Skeletal muscle tissue (tissue), 4 donors: ENCODE data around the gene BCAS4. TPM values are rescaled to one million over a fixed set of nuclear protein-coding genes. Genes with fewer than 3 reads are reported as not detected.

Experiments used
- H3K27ac ChIP-seq: one replicate; pipeline ENCODE4 v1.7.0; 2013; ENCODE audit warnings: mild to moderate bottlenecking, low read depth, low read length, inconsistent platforms
- H3K27me3 ChIP-seq, 3 donors: one replicate each; pipeline ENCODE4 v1.7.0; 2013; ENCODE audit warnings: low read length in 3 of 3; ENCODE audit not compliant: control insufficient read depth in 3 of 3, insufficient read depth in 3 of 3
- H3K36me3 ChIP-seq, 3 donors: one replicate each; pipeline ENCODE4 v1.7.0; 2013; ENCODE audit warnings: low read length in 3 of 3; ENCODE audit not compliant: control insufficient read depth in 3 of 3, insufficient read depth in 3 of 3
- H3K4me1 ChIP-seq, 3 donors: one replicate each; pipeline ENCODE4 v1.7.0; 2013; ENCODE audit warnings: low read length in 3 of 3, mild to moderate bottlenecking in 3 of 3; ENCODE audit not compliant: control insufficient read depth in 3 of 3, insufficient read depth in 3 of 3
- H3K4me3 ChIP-seq, 3 donors: one replicate each; pipeline ENCODE4 v1.7.0; 2013; ENCODE audit warnings: low read length in 3 of 3
- H3K9ac ChIP-seq, 3 donors: one replicate each; pipeline ENCODE4 v1.7.0; 2013; ENCODE audit warnings: low read length in 3 of 3, mild to moderate bottlenecking in 3 of 3, moderate library complexity in 2 of 3, low read depth in 1 of 3
- H3K9me3 ChIP-seq, 3 donors: one replicate each; pipeline ENCODE4 v1.7.0; 2013; ENCODE audit warnings: low read length in 3 of 3; ENCODE audit not compliant: control insufficient read depth in 3 of 3
- total RNA-seq: library from RNA; depleted of rRNA; stranded (reverse); fragments of >200 nt; gene quantifications from one replicate; pipeline ENCODE4 v1.2.3, GENCODE V29; 2014
- donor health status: Osteomylitis.

The BCAS4 gene
- total RNA-seq, 1 donor from 2014 or later = 1.0 TPM

DNA sequence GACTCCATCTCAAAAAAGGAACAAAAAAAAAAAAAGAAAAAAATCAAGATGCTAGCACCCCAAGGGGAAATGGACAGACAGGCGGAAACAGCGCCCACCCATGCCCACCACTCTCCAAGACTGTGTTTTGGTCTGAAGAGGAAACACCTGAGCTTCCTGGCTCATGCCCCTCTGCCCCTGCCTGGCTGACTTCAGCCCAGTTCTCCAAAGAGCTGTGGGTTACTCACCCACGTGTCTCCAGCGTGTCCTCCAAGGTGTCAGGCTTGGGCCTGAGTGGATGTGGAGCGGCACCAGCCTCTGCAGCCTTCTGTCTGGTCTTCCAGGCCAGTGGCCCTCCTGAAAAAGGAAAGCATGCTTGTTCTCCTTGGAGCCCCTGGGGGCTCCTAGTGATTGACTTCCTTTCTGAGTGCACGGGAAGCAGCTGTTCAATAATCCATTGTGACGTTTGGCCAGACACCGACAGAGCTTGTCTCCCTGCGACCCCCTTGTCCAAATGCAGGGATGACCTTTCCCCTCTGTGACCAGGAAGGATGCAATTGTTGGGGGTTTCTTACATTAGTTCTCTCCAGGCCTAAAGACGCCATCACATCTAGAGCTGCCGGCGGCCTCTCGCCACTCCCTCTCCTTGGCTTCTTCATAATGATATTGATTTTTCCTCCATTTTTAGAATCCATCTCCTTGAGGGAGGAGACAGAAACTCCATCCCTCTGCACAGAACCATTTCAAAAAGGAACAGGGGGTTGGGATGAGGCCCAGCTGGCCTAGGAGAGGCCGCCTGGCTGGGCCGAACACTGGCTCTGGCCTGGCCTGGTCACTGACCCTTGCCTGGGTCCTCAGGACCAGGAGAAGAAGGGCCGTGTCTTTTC, 77.9 kb downstream of the BCAS4 start:
- H3K4me1 ChIP-seq = no peaks in the 10 kb centered on the region
- H3K9me3 ChIP-seq = no peaks in the 10 kb centered on the region
- H3K27ac ChIP-seq = no peak overlapping the region
- no peak overlapping the region for H3K9ac ChIP-seq
- H3K27me3 ChIP-seq = no peaks in the 10 kb centered on the region
- no peaks in the 10 kb centered on the region for H3K36me3 ChIP-seq
- H3K4me3 ChIP-seq = no peak overlapping the region

DNA sequence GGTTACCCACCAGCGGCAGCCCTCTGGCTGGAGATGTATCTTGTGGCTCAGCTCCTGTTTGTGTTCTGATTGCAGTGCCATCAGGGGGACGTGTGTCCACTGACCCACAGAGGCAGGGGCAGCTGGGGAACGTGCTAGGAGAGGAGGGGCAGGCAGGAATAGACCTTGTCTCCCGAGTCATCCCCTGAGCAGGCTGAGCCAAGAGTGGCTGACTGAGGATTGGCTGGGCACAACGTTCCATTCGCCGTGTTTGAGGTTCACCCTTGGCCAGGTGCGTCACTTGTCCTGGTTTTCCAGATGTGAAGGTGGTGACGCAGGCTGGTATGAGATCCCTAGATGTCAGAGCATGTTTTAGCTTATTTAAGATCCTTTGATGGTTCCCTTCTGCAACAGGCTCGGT, 78.7 kb downstream of the BCAS4 start:
- no peak overlapping the region for H3K9ac ChIP-seq

DNA sequence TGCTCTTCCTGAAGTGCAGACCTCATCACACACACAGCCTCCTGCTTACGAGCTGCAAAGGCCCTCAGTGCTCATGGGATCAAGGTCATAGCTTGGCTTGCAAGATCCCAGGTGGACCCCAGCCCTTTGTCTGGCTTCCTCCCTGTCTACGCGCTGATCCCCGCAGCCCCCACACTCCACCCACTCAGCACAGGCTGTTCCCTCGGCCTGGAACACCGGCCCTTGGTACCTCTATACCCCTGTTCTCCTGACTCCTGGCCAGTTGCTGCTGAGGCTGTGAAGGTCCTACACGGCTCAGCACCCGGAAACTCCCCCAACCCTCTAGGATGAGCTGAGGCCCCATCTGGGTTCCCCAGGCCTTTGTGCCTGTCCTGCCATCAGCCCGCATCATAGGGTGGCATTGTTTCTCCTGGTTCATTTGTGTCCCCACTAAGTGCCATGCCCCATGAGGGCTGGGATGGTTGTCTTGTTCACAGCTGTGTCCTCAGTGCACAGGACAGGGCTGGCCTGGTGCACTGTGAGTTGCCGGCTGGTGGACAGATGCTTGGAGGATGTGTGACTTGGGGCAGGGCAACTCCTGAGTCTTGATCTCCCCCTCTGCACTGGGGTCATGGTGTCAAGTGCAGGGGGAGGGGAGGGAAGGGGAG, 79.4 kb downstream of the BCAS4 start:
- H3K27ac ChIP-seq = no peak overlapping the region
- no peaks in the 10 kb centered on the region for H3K4me1 ChIP-seq
- no peak overlapping the region for H3K4me3 ChIP-seq
- H3K9me3 ChIP-seq = no peaks in the 10 kb centered on the region
- no peaks in the 10 kb centered on the region for H3K27me3 ChIP-seq
- no peaks in the 10 kb centered on the region for H3K36me3 ChIP-seq
- no peak overlapping the region for H3K9ac ChIP-seq

More for the DNA sequence above, 78.7 kb downstream of the BCAS4 start:
- no peaks in the 10 kb centered on the region for H3K9me3 ChIP-seq
- no peaks in the 10 kb centered on the region for H3K4me1 ChIP-seq
- no peaks in the 10 kb centered on the region for H3K36me3 ChIP-seq
- H3K4me3 ChIP-seq = no peak overlapping the region
- H3K27ac ChIP-seq = no peak overlapping the region
- H3K27me3 ChIP-seq = no peaks in the 10 kb centered on the region

DNA sequence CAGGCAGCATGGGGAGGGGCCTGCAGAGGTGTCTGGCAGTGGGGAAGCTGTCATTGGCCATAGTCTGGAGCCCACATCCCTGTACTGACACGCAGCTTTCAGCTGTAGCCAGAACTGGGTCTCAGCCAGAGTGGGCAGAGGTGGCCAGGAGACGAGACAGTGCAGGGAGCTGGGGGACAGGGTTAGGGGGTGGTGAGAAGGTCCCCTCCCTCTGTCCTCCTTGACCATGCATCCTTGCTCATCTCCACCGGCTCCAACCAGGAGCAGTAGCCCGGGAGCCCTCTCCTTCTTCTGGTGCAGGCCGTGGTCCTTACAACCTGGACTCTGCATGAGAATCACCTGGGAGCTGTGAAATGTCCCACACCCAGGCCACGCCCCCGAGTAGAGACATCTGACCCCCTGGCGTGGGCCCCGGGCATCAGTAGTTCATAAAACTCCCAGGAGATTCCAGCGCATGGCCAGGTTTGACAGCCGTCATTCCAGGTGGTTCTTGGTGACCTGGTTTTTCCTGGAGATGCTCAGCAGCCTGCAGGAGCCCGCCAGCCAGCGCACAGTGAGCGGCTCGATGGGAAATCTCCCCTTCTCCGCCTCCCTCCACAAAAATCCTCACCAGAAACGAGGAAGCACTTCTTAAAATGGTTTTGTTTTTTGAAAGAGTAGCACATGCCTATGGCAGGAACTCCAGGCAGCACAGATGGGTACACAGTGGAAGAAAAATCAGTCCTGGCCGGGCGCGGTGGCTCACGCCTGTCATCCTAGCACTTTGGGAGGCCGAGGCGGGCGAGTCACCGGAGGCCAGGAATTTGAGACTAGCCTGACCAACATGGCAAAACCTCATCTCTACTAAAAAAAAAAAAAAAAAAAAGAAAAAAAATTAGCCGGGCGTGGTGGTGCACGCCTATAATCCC, 80.2 kb downstream of the BCAS4 start:
- Histone ChIP-seq H3K27me3 (no peaks in the 10 kb centered on the region), H3K4me1 (no peaks in the 10 kb centered on the region), H3K9ac (no peak overlapping the region), H3K27ac (no peak overlapping the region), H3K4me3 (no peak overlapping the region), H3K9me3 (no peaks in the 10 kb centered on the region), H3K36me3 (no peaks in the 10 kb centered on the region)

DNA sequence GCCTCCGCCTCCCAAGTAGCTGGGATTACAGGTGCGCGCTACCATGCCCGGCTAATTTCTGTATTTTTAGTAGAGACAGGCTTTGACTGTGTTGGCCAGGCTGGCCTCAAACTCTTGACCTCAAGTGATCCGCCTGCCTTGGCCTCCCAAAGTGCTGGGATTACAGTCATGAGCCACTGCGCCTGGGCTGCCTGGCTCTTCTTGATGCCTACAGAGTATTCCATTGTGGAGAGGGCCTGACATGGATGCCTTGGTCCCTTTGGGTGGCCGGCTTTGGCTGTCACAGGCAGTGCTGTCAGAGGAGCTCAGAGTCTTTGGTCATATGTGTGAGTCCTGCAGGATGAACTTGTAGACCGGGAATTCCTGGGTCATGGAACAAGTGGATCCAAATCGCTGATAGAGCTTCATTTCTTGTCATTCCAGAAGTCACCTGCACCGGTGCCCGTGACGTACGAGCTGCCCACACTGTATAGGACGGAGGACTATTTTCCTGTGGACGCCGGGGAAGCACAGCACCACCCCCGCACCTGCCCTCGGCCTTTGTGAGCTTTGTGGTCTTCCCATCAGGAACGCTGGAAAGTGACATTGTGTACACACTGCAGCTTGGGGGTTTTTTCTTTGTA, 81.3 kb downstream of the BCAS4 start:
- H3K36me3 ChIP-seq = no peaks in the 10 kb centered on the region
- H3K4me1 ChIP-seq = no peaks in the 10 kb centered on the region
- no peaks in the 10 kb centered on the region for H3K9me3 ChIP-seq
- H3K27me3 ChIP-seq = no peaks in the 10 kb centered on the region
- H3K4me3 ChIP-seq = no peak overlapping the region
- no peak overlapping the region for H3K27ac ChIP-seq
- no peak overlapping the region for H3K9ac ChIP-seq

DNA sequence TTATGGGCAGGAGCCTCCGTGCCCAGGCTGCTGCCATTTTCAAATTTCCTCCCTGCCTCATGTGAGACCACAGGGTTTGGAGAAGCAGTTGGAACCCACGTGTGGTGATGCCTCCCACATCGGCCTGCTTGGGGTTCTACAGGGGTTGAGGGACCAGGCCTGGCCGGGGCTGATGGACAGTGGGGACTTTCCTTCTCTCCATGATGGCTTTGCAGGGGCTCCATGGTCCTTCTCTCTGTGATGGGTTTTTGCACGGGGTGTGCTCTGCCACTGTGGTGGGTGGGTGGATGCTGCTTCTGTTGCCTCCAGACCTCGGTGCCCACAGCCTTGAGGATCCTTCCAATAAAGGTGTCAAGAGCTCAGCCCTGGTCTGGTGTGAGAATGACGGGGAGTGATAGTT, 82.0 kb downstream of the BCAS4 start:
- Histone ChIP-seq H3K27me3 (no peaks in the 10 kb centered on the region), H3K36me3 (no peaks in the 10 kb centered on the region), H3K4me3 (no peak overlapping the region), H3K9ac (no peak overlapping the region), H3K27ac (no peak overlapping the region), H3K4me1 (no peaks in the 10 kb centered on the region), H3K9me3 (no peaks in the 10 kb centered on the region)

DNA sequence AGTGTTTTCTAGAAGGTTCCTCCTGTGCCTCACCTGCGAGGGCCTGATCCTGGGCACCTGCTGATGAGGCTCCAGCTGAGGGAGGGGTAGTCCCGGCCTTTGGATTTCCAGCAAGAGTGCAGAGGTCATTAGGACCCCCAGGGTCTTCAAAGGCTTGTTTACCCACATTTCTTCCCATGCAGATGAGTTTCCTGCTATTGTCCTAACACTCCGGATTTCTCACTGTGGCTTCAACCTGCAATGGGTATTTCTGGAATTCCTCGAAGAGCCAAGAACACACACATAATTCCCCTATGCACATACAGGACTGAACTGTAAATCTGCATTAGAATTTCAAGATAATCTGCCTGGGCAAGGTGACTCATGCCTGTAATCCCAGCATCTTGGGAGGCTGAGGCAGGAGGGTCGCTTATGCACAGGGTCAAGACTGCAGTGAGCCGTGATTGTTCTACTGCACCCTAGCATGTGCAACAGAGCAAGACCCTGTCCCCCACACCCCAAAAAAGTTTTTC, 82.4 kb downstream of the BCAS4 start:
- H3K9me3 ChIP-seq = no peaks in the 10 kb centered on the region

DNA sequence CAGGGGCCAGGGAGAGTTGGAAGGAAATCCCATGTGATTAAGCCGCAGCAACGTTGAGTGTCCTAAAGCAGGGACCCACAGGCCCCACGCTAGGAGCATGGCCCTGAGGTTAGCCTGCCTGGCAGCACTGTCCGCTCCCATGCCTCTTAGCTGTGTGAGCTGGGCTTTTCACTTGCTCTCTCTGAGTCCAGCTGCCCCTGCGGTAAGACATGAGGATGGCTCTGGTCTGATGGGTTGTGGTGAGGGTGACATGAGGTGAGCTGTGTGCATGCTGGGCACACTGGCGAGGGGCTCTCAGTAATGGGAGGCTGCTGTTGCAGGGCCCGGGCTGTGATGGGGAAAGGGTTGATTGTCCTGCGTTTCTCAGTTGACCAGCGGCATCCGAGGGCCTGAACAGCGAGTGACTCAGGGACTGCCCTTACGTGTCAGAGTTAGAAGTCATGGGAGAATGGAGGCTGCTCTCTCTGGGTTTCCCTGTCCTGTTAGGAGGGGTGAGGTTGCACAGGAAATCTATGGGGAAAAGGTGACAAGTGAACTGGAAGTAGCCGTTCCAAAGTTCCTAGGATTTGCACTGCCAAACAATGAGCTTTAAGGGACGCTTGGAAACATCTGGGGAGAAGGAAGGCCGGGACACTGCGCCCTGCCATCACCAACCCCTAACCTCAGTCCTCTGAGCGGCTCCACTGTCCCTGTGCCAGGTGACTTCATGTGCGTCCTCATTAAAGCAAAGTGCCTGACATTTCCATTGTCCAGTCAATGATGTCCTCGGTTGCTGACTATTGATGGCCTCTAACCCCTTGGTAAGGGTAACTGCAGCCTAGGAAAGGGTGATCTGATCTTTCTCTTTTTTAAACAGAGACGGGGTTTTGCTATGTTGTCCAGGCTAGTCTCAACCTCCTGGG, 85.0 kb downstream of the BCAS4 start:
- no peak overlapping the region for H3K9ac ChIP-seq
- no peak overlapping the region for H3K4me3 ChIP-seq
- no peaks in the 10 kb centered on the region for H3K9me3 ChIP-seq
- no peak overlapping the region for H3K27ac ChIP-seq
- H3K4me1 ChIP-seq = no peaks in the 10 kb centered on the region
- no peaks in the 10 kb centered on the region for H3K36me3 ChIP-seq
- no peaks in the 10 kb centered on the region for H3K27me3 ChIP-seq

More for the DNA sequence above, 82.4 kb downstream of the BCAS4 start:
- Histone ChIP-seq H3K27ac (no peak overlapping the region), H3K36me3 (no peaks in the 10 kb centered on the region), H3K4me1 (no peaks in the 10 kb centered on the region), H3K27me3 (no peaks in the 10 kb centered on the region), H3K9ac (no peak overlapping the region), H3K4me3 (no peak overlapping the region)
